ENCODE measurements around the gene NIPAL3. TPM values are rescaled to one million over a fixed set of nuclear protein-coding genes. Genes with fewer than 3 reads are reported as not detected.

Gene NIPAL3
- total RNA-seq, 1 experiment from 2014 or later, result 6.5 TPM

DNA sequence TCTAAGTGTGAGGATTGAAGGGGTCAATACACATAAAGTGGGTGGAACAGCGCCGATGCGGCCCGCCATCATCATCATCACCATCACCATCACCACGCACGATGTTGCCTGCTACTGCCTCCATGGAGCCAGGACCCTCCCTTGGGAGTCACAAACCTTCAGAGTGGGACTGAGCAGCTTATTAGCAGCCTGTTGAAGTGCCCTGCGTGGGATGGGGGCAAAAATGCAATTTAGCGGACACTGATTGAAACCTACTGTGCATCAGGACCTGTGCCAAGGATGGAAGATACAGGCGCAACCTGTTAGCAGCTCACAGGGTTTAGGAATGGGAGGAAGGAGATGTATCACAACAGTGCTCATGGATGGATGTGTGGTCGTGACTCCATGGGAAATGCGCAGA is 28.7 kb upstream of the NIPAL3 start:
- POLR2A ChIA-PET (ENCODE audit: low non-redundant PET), result no interaction called here
- Histone ChIP-seq H3K4me1 (ENCODE audit: insufficient read depth, low read length, poor library complexity, severe bottlenecking) (peaks cover 16% of the 10 kb centered on the region), H3K36me3 (ENCODE audit: insufficient read depth, low read length, poor library complexity, severe bottlenecking) (no peaks in the 10 kb centered on the region), H3K27ac (ENCODE audit: low read depth, low read length, poor library complexity, severe bottlenecking) (no peak overlapping the region), H3K27me3 (replicated peaks; ENCODE audit: insufficient read depth, low read depth, low read length, poor library complexity) (no peaks in the 10 kb centered on the region), H3K9me3 (ENCODE audit: low read depth, low read length, poor library complexity, severe bottlenecking) (no peaks in the 10 kb centered on the region), H3K4me3 (ENCODE audit: low read depth, low read length, poor library complexity, severe bottlenecking) (no peak overlapping the region)
- CTCF ChIA-PET, result interaction anchor here (2.7 kb wide), 1 partner anchor 187 kb away, joined by 10 read pairs; no protein-coding TSS in a partner anchor
- intact Hi-C loops (cut with micrococcal nuclease; ENCODE audit: unreplicated experiment), result no loop called here
- DNase-seq (ENCODE audit: low spot score), result no peak
- TF ChIP-seq, protein P1, sequence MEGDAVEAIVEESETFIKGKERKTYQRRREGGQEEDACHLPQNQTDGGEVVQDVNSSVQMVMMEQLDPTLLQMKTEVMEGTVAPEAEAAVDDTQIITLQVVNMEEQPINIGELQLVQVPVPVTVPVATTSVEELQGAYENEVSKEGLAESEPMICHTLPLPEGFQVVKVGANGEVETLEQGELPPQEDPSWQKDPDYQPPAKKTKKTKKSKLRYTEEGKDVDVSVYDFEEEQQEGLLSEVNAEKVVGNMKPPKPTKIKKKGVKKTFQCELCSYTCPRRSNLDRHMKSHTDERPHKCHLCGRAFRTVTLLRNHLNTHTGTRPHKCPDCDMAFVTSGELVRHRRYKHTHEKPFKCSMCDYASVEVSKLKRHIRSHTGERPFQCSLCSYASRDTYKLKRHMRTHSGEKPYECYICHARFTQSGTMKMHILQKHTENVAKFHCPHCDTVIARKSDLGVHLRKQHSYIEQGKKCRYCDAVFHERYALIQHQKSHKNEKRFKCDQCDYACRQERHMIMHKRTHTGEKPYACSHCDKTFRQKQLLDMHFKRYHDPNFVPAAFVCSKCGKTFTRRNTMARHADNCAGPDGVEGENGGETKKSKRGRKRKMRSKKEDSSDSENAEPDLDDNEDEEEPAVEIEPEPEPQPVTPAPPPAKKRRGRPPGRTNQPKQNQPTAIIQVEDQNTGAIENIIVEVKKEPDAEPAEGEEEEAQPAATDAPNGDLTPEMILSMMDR (conservative IDR thresholded peaks at IDR 0.05; ENCODE audit: low read depth, low read length), result no peak
- TF ChIP-seq EZH2 (IDR thresholded peaks at IDR 0.05; ENCODE audit: borderline replicate concordance, low read depth, low read length, poor library complexity, severe bottlenecking), result no peak
- no TSS peak for BruUV-seq (replicated peaks)

DNA sequence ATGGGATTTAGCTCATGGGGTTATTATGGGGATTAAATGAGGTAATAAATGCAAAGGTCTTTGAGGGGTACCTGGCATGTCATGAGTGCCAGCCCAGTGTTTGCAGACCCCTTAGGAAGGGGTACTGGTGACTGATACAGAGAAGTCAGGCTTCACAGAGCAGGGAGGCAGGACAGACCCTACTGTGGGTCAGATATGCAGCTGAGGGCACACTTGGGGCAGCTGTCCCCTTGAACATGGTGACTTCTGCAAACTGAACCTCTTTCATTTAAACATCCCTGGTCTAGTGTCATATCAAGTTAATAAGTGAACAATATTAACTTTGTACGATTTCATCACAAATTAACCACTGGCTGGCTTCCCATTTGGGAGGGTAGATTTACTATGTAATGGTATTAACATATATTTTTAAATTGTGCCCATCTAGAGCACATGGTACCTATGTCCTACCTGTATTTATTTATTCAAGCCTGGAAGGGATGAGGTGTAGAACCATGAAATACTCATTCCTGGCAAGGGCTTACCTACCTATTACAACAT is 27.9 kb upstream of the NIPAL3 start:
- Histone ChIP-seq H3K4me1 (ENCODE audit: insufficient read depth, low read length, poor library complexity, severe bottlenecking) (peaks cover 23% of the 10 kb centered on the region), H3K27ac (ENCODE audit: low read depth, low read length, poor library complexity, severe bottlenecking) (no peak overlapping the region), H3K4me3 (ENCODE audit: low read depth, low read length, poor library complexity, severe bottlenecking) (no peak overlapping the region), H3K36me3 (ENCODE audit: insufficient read depth, low read length, poor library complexity, severe bottlenecking) (no peaks in the 10 kb centered on the region), H3K27me3 (replicated peaks; ENCODE audit: insufficient read depth, low read depth, low read length, poor library complexity) (no peaks in the 10 kb centered on the region), H3K9me3 (ENCODE audit: low read depth, low read length, poor library complexity, severe bottlenecking) (no peaks in the 10 kb centered on the region)
- BruUV-seq (replicated peaks), result no TSS peak
- TF ChIP-seq, protein P1 (conservative IDR thresholded peaks at IDR 0.05; ENCODE audit: low read depth, low read length), result no peak
- no peak for TF ChIP-seq EZH2 (IDR thresholded peaks at IDR 0.05; ENCODE audit: borderline replicate concordance, low read depth, low read length, poor library complexity, severe bottlenecking)
- POLR2A ChIA-PET (ENCODE audit: low non-redundant PET), result no interaction called here
- intact Hi-C loops (cut with micrococcal nuclease; ENCODE audit: unreplicated experiment), result no loop called here
- CTCF ChIA-PET, result interaction anchor here (2.7 kb wide), 1 partner anchor 188 kb away, joined by 10 read pairs; no protein-coding TSS in a partner anchor
- DNase-seq (ENCODE audit: low spot score), result no peak

DNA sequence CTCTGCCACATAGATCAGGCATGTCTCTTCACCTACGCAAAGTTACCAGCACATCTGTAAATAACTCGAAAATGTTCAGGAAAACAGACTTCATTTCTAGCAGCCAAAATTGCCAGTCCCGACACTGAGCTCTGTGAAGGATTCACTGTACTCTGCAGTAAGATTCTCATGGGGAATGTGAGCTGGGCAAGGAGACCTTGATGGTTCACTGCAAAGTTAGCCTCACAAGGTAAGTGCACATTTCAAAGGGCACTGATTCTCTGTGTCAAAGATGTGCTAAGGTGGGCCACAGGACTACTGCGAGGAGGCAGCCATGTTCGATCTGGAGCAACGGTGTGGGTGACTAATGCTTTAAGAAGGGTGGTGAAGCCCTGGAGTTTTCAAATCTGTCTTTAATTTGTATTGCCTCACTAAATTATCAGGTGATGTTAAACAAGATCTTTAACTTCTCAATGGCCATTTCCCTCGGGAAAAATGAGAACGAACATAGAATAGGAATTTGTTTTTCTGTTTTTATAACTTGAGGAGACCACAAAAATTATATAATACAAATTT is 27.2 kb upstream of the NIPAL3 start:
- DNase-seq (ENCODE audit: low spot score), result no peak
- Histone ChIP-seq H3K36me3 (ENCODE audit: insufficient read depth, low read length, poor library complexity, severe bottlenecking) (no peaks in the 10 kb centered on the region), H3K4me3 (ENCODE audit: low read depth, low read length, poor library complexity, severe bottlenecking) (no peak overlapping the region), H3K27me3 (replicated peaks; ENCODE audit: insufficient read depth, low read depth, low read length, poor library complexity) (no peaks in the 10 kb centered on the region), H3K27ac (ENCODE audit: low read depth, low read length, poor library complexity, severe bottlenecking) (no peak overlapping the region), H3K9me3 (ENCODE audit: low read depth, low read length, poor library complexity, severe bottlenecking) (no peaks in the 10 kb centered on the region), H3K4me1 (ENCODE audit: insufficient read depth, low read length, poor library complexity, severe bottlenecking) (peaks cover 27% of the 10 kb centered on the region)
- BruUV-seq (replicated peaks), result no TSS peak
- intact Hi-C loops (cut with micrococcal nuclease; ENCODE audit: unreplicated experiment), result no loop called here
- ChIA-PET POLR2A (ENCODE audit: low non-redundant PET) (no interaction called here), CTCF (interaction anchor here (2.7 kb wide), 1 partner anchor 189 kb away, joined by 10 read pairs; no protein-coding TSS in a partner anchor)
- TF ChIP-seq EZH2 (IDR thresholded peaks at IDR 0.05; ENCODE audit: borderline replicate concordance, low read depth, low read length, poor library complexity, severe bottlenecking), result no peak
- TF ChIP-seq, protein P1 (conservative IDR thresholded peaks at IDR 0.05; ENCODE audit: low read depth, low read length), result no peak
